ENCODE results near the gene CCDC47.

DNA sequence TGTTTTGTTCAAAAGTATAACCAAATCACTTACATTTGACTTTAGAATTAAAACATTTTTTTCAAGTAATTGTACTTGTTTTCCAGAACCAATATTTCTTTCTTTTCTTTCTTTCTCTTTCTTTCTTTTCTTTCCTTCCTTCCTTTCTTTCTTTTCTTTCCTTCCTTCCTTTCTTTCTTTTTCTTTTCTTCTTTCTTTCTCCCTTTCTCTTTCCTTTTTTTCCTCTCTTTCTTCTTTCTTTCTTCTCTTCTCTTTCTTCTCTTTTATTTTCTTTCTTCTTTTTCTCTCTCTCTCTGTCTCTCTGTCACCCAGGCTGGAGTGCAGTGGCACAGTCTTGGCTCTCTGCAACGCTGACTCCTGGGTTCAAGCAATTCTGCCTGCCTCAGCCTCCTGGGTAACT is 27.4 kb upstream of the CCDC47 start:
- no peak for TF ChIP-seq EZH2 (IDR thresholded peaks at IDR 0.05; ENCODE audit: borderline replicate concordance, insufficient read depth, low read depth, low read length, poor library complexity, severe bottlenecking)
- TF ChIP-seq, protein P1, sequence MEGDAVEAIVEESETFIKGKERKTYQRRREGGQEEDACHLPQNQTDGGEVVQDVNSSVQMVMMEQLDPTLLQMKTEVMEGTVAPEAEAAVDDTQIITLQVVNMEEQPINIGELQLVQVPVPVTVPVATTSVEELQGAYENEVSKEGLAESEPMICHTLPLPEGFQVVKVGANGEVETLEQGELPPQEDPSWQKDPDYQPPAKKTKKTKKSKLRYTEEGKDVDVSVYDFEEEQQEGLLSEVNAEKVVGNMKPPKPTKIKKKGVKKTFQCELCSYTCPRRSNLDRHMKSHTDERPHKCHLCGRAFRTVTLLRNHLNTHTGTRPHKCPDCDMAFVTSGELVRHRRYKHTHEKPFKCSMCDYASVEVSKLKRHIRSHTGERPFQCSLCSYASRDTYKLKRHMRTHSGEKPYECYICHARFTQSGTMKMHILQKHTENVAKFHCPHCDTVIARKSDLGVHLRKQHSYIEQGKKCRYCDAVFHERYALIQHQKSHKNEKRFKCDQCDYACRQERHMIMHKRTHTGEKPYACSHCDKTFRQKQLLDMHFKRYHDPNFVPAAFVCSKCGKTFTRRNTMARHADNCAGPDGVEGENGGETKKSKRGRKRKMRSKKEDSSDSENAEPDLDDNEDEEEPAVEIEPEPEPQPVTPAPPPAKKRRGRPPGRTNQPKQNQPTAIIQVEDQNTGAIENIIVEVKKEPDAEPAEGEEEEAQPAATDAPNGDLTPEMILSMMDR (IDR thresholded peaks at IDR 0.05): peak; percentile 30

All from B cell (primary cell).